ENCODE data around the gene IER5L. TPM values are rescaled to one million over a fixed set of nuclear protein-coding genes. Genes with fewer than 3 reads are reported as not detected.

IER5L gene
- total RNA-seq, 1 experiment from 2014 or later: 4.6 TPM

DNA sequence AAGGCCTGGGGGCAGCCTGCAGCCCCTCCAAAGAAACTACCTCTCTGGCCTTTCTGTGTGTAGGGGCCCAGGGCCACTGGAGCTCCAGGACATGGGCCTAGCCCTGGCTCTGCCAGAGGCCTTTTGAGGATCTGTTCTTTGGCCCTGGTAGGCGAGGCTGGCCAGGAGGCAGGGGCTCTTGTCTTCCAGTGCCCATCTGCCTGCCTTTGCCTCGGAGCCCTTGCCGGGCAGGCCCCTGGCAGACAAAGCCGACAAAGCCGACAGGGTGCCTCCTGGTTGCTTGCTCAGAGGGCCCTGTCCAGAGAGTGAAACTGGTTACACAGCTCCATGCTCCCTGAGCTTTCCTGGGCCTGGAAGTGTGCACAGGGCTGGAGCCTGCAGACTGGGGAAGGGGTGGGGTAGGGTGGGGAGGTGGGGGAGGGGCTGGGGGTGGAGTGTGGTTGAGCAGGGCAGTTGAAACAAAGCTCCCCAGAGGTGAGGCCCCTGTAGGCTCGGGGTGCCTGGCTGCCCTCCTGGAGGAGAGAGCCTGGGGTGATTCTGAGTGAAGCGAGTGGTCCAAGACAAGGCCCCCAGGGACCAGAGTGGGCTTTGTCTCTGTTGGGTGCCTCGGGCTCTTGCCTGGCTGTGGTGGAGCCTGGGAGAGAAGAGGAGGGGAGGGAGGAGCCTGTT lies 37.5 kb downstream of the IER5L start:
- peak; percentile 15 for ATAC-seq
- POLR2A ChIA-PET: interaction anchor here (0.7 to 1.8 kb wide), 11 partner anchors 9 to 484 kb away, joined by 3 to 9 read pairs (median 5); partner anchors contain the start of gene IER5L

GRCh38 chr9:129139993-129140396 lies 38.1 kb downstream of the IER5L start:
- peak overlapping the region; percentile 66 for H3K4me3 Mint-ChIP-seq
- H3K4me1 Mint-ChIP-seq: peaks cover 62% of the 10 kb centered on the region
- peaks cover 28% of the 10 kb centered on the region for H3K36me3 Mint-ChIP-seq
- ATAC-seq (peak; percentile 58), DNase-seq (ENCODE audit: low spot score) (peak; percentile 70)
- POLR2A ChIA-PET: interaction anchor here (0.7 to 1.8 kb wide), 12 partner anchors 8 to 484 kb away, joined by 3 to 9 read pairs (median 5); partner anchors contain the start of gene IER5L
- H3K9me3 Mint-ChIP-seq: no peaks in the 10 kb centered on the region
- H3K27me3 Mint-ChIP-seq (ENCODE audit: low read depth): no peaks in the 10 kb centered on the region
- peak overlapping the region; percentile 97 for H3K27ac Mint-ChIP-seq
- CTCF ChIA-PET: interaction anchor here (0.6 to 9.5 kb wide), 36 partner anchors 8 to 558 kb away, joined by 3 to 345 read pairs (median 4); partner anchors contain the start of genes ASB6, C9orf50, DOLPP1 and IER5L
- TF ChIP-seq ETV6 (CRISPR knock-in tag; IDR thresholded peaks at IDR 0.05): peak; percentile 21; the same call in 1 of the 2 replicates
- TF ChIP-seq TEAD4 (CRISPR knock-in tag; IDR thresholded peaks at IDR 0.05): no peak
- no peak for TF ChIP-seq ZNF232 (CRISPR knock-in tag; IDR thresholded peaks at IDR 0.05)
- no peak for TF ChIP-seq IRF2 (CRISPR knock-in tag; IDR thresholded peaks at IDR 0.05; ENCODE audit: borderline replicate concordance, low read depth)
- no peak for TF ChIP-seq ATF6 (CRISPR knock-in tag; IDR thresholded peaks at IDR 0.05)
- TF ChIP-seq TP53 (CRISPR knock-in tag; IDR thresholded peaks at IDR 0.05): no peak
- no peak for TF ChIP-seq GTF2I (CRISPR knock-in tag; conservative IDR thresholded peaks at IDR 0.05)
- TF ChIP-seq CREB1 (CRISPR knock-in tag; IDR thresholded peaks at IDR 0.05): no peak
- no peak for TF ChIP-seq ZNF263 (CRISPR knock-in tag; IDR thresholded peaks at IDR 0.05; ENCODE audit: low read depth)
- TF ChIP-seq JUN (CRISPR knock-in tag; IDR thresholded peaks at IDR 0.05): no peak
- TF ChIP-seq MXD4 (CRISPR knock-in tag; IDR thresholded peaks at IDR 0.05; ENCODE audit: borderline replicate concordance): no peak
- TF ChIP-seq TEAD1 (CRISPR knock-in tag; IDR thresholded peaks at IDR 0.05): no peak
- no peak for TF ChIP-seq SOX15 (CRISPR knock-in tag; IDR thresholded peaks at IDR 0.05)
- TF ChIP-seq KAT7 (CRISPR knock-in tag; IDR thresholded peaks at IDR 0.05; ENCODE audit: borderline replicate concordance): no peak
- TF ChIP-seq ZNF138 (CRISPR knock-in tag; conservative IDR thresholded peaks at IDR 0.05): no peak
- TF ChIP-seq ZNF532 (CRISPR knock-in tag; IDR thresholded peaks at IDR 0.05; ENCODE audit: borderline replicate concordance): no peak
- TF ChIP-seq NFYB (CRISPR knock-in tag; conservative IDR thresholded peaks at IDR 0.05; ENCODE audit: low read depth): no peak
- TF ChIP-seq, protein P1, sequence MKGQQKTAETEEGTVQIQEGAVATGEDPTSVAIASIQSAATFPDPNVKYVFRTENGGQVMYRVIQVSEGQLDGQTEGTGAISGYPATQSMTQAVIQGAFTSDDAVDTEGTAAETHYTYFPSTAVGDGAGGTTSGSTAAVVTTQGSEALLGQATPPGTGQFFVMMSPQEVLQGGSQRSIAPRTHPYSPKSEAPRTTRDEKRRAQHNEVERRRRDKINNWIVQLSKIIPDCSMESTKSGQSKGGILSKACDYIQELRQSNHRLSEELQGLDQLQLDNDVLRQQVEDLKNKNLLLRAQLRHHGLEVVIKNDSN (CRISPR knock-in tag; IDR thresholded peaks at IDR 0.05): no peak
- no peak for TF ChIP-seq RORB (CRISPR knock-in tag; IDR thresholded peaks at IDR 0.05)
- peak; percentile 90; the same call in 1 of the 2 replicates for TF ChIP-seq ZNF281 (CRISPR knock-in tag; IDR thresholded peaks at IDR 0.05)
- no peak for TF ChIP-seq ZNF121 (CRISPR knock-in tag; IDR thresholded peaks at IDR 0.05)
- TF ChIP-seq ATF1 (CRISPR knock-in tag; IDR thresholded peaks at IDR 0.05): no peak

More for the DNA sequence above, 37.5 kb downstream of the IER5L start:
- TF ChIP-seq ESRRA (CRISPR knock-in tag; IDR thresholded peaks at IDR 0.05; ENCODE audit: borderline replicate concordance) (no peak), FOXP1 (CRISPR knock-in tag; IDR thresholded peaks at IDR 0.05; ENCODE audit: borderline replicate concordance) (0 out of 2 replicates have a peak, but pooled peaks have one; percentile 31), ZNF317 (CRISPR knock-in tag; IDR thresholded peaks at IDR 0.05; ENCODE audit: borderline replicate concordance, low read depth) (no peak)
- TF ChIP-seq, protein P2, sequence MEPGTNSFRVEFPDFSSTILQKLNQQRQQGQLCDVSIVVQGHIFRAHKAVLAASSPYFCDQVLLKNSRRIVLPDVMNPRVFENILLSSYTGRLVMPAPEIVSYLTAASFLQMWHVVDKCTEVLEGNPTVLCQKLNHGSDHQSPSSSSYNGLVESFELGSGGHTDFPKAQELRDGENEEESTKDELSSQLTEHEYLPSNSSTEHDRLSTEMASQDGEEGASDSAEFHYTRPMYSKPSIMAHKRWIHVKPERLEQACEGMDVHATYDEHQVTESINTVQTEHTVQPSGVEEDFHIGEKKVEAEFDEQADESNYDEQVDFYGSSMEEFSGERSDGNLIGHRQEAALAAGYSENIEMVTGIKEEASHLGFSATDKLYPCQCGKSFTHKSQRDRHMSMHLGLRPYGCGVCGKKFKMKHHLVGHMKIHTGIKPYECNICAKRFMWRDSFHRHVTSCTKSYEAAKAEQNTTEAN (CRISPR knock-in tag; IDR thresholded peaks at IDR 0.05): no peak; the same call in 1 of the 2 replicates
- H3K36me3 Mint-ChIP-seq: peaks cover 23% of the 10 kb centered on the region
- no peaks in the 10 kb centered on the region for H3K27me3 Mint-ChIP-seq (ENCODE audit: low read depth)
- H3K4me3 Mint-ChIP-seq: peak overlapping the region; percentile 66
- H3K4me1 Mint-ChIP-seq: peaks cover 67% of the 10 kb centered on the region
- H3K9me3 Mint-ChIP-seq: no peaks in the 10 kb centered on the region
- CTCF ChIA-PET: interaction anchor here (0.6 to 9.5 kb wide), 37 partner anchors 8 to 557 kb away, joined by 3 to 345 read pairs (median 4); partner anchors contain the start of genes ASB6, C9orf50, DOLPP1 and IER5L
- peak overlapping the region; percentile 97 for H3K27ac Mint-ChIP-seq
- DNase-seq (ENCODE audit: low spot score): peak; percentile 35
